GM18907 (cell line): ENCODE results near the gene RPS10.

Source experiments
- ATAC-seq: cut with Tn5 transposase; IDR thresholded peaks from one replicate; pipeline ENCODE4 v1.9.1; 2021; ENCODE audit warnings: mild to moderate bottlenecking, moderate library complexity; ENCODE audit not compliant: unreplicated experiment

Gene RPS10

GRCh38 chr6:34425498-34426410 lies at the start of gene RPS10:
Gene RPS10 (minus strand): TSS chr6:34426069. CDS start chr6:34425221, 848 bp downstream.
- peak; percentile 82 for ATAC-seq

GRCh38 chr6:34475238-34475682 lies 49.4 kb upstream of the RPS10 start:
- ATAC-seq, result no peak

GRCh38 chr6:34474754-34475153 lies 48.9 kb upstream of the RPS10 start:
- no peak for ATAC-seq

- no peak for ATAC-seq
These were observed 48.1 kb upstream of the RPS10 start for GRCh38 chr6:34473967-34474366.

GRCh38 chr6:34472425-34472824 lies 46.6 kb upstream of the RPS10 start:
- ATAC-seq, result no peak

GRCh38 chr6:34469499-34469898 lies 43.6 kb upstream of the RPS10 start:
- no peak for ATAC-seq

- peak; percentile 68 for ATAC-seq
These were observed 42.6 kb upstream of the RPS10 start for GRCh38 chr6:34468378-34468892.

GRCh38 chr6:34466242-34467185 lies 40.6 kb upstream of the RPS10 start:
- ATAC-seq, result no peak

- no peak for ATAC-seq
These were observed 39.8 kb upstream of the RPS10 start, which contains the start of gene PACSIN1 for GRCh38 chr6:34465531-34466241. Gene PACSIN1 (plus strand): TSS chr6:34466076. CDS start chr6:34526306, 60,230 bp downstream.

- no peak for ATAC-seq
These were observed 38.0 kb upstream of the RPS10 start for GRCh38 chr6:34463849-34464248.

GRCh38 chr6:34463299-34463698 lies 37.4 kb upstream of the RPS10 start:
- ATAC-seq, result no peak

- no peak for ATAC-seq
These were observed 36.7 kb upstream of the RPS10 start for GRCh38 chr6:34462551-34462971.

- ATAC-seq, result no peak
These were observed 36.1 kb upstream of the RPS10 start for GRCh38 chr6:34462010-34462409.

- no peak for ATAC-seq
These were observed 35.1 kb upstream of the RPS10 start for GRCh38 chr6:34460796-34461507.

- no peak for ATAC-seq
These were observed 34.2 kb upstream of the RPS10 start for GRCh38 chr6:34459899-34460593.

GRCh38 chr6:34457742-34458735 lies 32.2 kb upstream of the RPS10 start:
- no peak for ATAC-seq

GRCh38 chr6:34457382-34457741 lies 31.5 kb upstream of the RPS10 start:
- ATAC-seq, result no peak

- ATAC-seq, result no peak
These were observed 30.0 kb upstream of the RPS10 start for GRCh38 chr6:34455831-34456230.
